Measurements from ENCODE around the gene SFMBT2. TPM values are rescaled to one million over a fixed set of nuclear protein-coding genes. Genes with fewer than 3 reads are reported as not detected.

Gene SFMBT2
- total and polyA plus RNA-seq, 2 of the 13 experiments (the other 11 are each of a cell fraction or from before 2014, with no cell fraction given) = 0.01 to 0.02 TPM

GRCh38 chr10:7401156-7401555, 9.7 kb downstream of the SFMBT2 start:
- Histone ChIP-seq H3K9me3 (ENCODE audit: low read length) (no peaks in the 10 kb centered on the region), H3K27ac (ENCODE audit: extremely low read length, insufficient read depth, low read length) (no peak overlapping the region), H3K27me3 (ENCODE audit: control insufficient read depth in 1 of 2, insufficient read depth in 2 of 2, low read length in 2 of 2) (0 out of 5 replicates have a peak, but pooled peaks cover 0 to 2% of the 10 kb centered on the region in 2 experiments), H3K4me1 (ENCODE audit: insufficient read depth, low read length) (no peaks in the 10 kb centered on the region), H3K4me2 (ENCODE audit: low read depth, low read length) (no peak overlapping the region), H3K4me3 (replicated peaks in 1 of 3; ENCODE audit: insufficient read depth in 1 of 3, low read depth in 2 of 3, low read length in 3 of 3) (no peak overlapping the region), H3K36me3 (replicated peaks in 1 of 2; ENCODE audit: control insufficient read depth in 1 of 2, insufficient read depth in 2 of 2, low read length in 2 of 2) (no peaks in the 10 kb centered on the region), H3K9ac (ENCODE audit: insufficient read depth, low read depth, low read length) (no peak overlapping the region), H3K79me2 (ENCODE audit: insufficient read depth, low read length) (no peaks in the 10 kb centered on the region), H4K20me1 (ENCODE audit: insufficient read depth, low read length) (no peaks in the 10 kb centered on the region), H2AFZ (ENCODE audit: low read length) (no peak overlapping the region)
- intact Hi-C loops (cut with micrococcal nuclease; ENCODE audit: unreplicated experiment) = no loop called here
- DNase-seq (ENCODE audit: low spot score) = no peak
- BruUV-seq (replicated peaks) = no TSS peak
- 20% methylated on average over 6 of the region's 6 CpGs for WGBS (ENCODE audit: low lambda C conversion rate)
- ChIA-PET CTCF (ENCODE audit: low intra/inter-chr PET ratio, low total read pairs) (no interaction called here), POLR2A (no interaction called here)
- in situ Hi-C loops (cut with HindIII; ENCODE audit: extremely low pct_ligation_motif_present, low pct_unique_long_range_greater_than_20kb) = no loop called here
- no peak for ATAC-seq
- TF ChIP-seq ZNF282 (IDR thresholded peaks at IDR 0.05; ENCODE audit: partially characterized antibody) (no peak), NR2C2 (CRISPR knock-in tag; IDR thresholded peaks at IDR 0.05; ENCODE audit: borderline replicate concordance) (peak; percentile 91), GABPA (IDR thresholded peaks at IDR 0.05; ENCODE audit: low read depth, low read length) (no peak), GABPA (CRISPR knock-in tag; IDR thresholded peaks at IDR 0.05; ENCODE audit: low read depth) (peak; percentile 69), GABPB1 (CRISPR knock-in tag; IDR thresholded peaks at IDR 0.05) (peak; percentile 52; the same call in 1 of the 2 replicates)
- FAIRE-seq = no peak

- H3K4me3 ChIP-seq (replicated peaks in 1 of 3; ENCODE audit: insufficient read depth in 1 of 3, low read depth in 2 of 3, low read length in 3 of 3) = no peak overlapping the region
- H3K27me3 ChIP-seq (ENCODE audit: control insufficient read depth in 1 of 2, insufficient read depth in 2 of 2, low read length in 2 of 2) = no peaks in the 10 kb centered on the region
- intact Hi-C loops (cut with micrococcal nuclease; ENCODE audit: unreplicated experiment) = no loop called here
- H3K36me3 ChIP-seq (replicated peaks in 1 of 2; ENCODE audit: control insufficient read depth in 1 of 2, insufficient read depth in 2 of 2, low read length in 2 of 2) = no peaks in the 10 kb centered on the region
- no peak for FAIRE-seq
- no peak overlapping the region for H3K4me2 ChIP-seq (ENCODE audit: low read depth, low read length)
- POLR2A ChIA-PET = no interaction called here
- no peak for ATAC-seq
- no peak overlapping the region for H2AFZ ChIP-seq (ENCODE audit: low read length)
- H4K20me1 ChIP-seq (ENCODE audit: insufficient read depth, low read length) = no peaks in the 10 kb centered on the region
- no peak for DNase-seq (ENCODE audit: low spot score)
- no peaks in the 10 kb centered on the region for H3K4me1 ChIP-seq (ENCODE audit: insufficient read depth, low read length)
- H3K9me3 ChIP-seq (ENCODE audit: low read length) = no peaks in the 10 kb centered on the region
- in situ Hi-C loops (cut with HindIII; ENCODE audit: extremely low pct_ligation_motif_present, low pct_unique_long_range_greater_than_20kb) = no loop called here
- no peak overlapping the region for H3K27ac ChIP-seq (ENCODE audit: extremely low read length, insufficient read depth, low read length)
- TF ChIP-seq SMARCC2 (IDR thresholded peaks at IDR 0.05) = no peak
- no peak for TF ChIP-seq ELF4 (CRISPR knock-in tag; IDR thresholded peaks at IDR 0.05; ENCODE audit: borderline replicate concordance)
- no peak for TF ChIP-seq REL (CRISPR knock-in tag; conservative IDR thresholded peaks at IDR 0.05)
- no peak for TF ChIP-seq ZFP36L2 (CRISPR knock-in tag; IDR thresholded peaks at IDR 0.05)
- TF ChIP-seq KDM1A (CRISPR knock-in tag; IDR thresholded peaks at IDR 0.05) = no peak
- TF ChIP-seq ZNF501 (CRISPR knock-in tag; IDR thresholded peaks at IDR 0.05) = no peak
- no peak for TF ChIP-seq AKAP8 (CRISPR knock-in tag; IDR thresholded peaks at IDR 0.05)
- TF ChIP-seq ZNF552 (CRISPR knock-in tag; IDR thresholded peaks at IDR 0.05; ENCODE audit: borderline replicate concordance) = no peak
- no peak overlapping the region for H3K9ac ChIP-seq (ENCODE audit: insufficient read depth, low read depth, low read length)
- no TSS peak for BruUV-seq (replicated peaks)
- CTCF ChIA-PET (ENCODE audit: low intra/inter-chr PET ratio, low total read pairs) = no interaction called here
- no peaks in the 10 kb centered on the region for H3K79me2 ChIP-seq (ENCODE audit: insufficient read depth, low read length)
- 41% methylated on average over 10 of the region's 10 CpGs for WGBS (ENCODE audit: low lambda C conversion rate)
Observed at GRCh38 chr10:7400068-7400715, 10.6 kb downstream of the SFMBT2 start.

Data from HepG2 (cell line).